ENCODE measurements around the gene CALCOCO2.

The CALCOCO2 gene

GRCh38 chr17:48873696-48874443, 43.0 kb downstream of the CALCOCO2 start:
- DNase-seq: no peak

DNA sequence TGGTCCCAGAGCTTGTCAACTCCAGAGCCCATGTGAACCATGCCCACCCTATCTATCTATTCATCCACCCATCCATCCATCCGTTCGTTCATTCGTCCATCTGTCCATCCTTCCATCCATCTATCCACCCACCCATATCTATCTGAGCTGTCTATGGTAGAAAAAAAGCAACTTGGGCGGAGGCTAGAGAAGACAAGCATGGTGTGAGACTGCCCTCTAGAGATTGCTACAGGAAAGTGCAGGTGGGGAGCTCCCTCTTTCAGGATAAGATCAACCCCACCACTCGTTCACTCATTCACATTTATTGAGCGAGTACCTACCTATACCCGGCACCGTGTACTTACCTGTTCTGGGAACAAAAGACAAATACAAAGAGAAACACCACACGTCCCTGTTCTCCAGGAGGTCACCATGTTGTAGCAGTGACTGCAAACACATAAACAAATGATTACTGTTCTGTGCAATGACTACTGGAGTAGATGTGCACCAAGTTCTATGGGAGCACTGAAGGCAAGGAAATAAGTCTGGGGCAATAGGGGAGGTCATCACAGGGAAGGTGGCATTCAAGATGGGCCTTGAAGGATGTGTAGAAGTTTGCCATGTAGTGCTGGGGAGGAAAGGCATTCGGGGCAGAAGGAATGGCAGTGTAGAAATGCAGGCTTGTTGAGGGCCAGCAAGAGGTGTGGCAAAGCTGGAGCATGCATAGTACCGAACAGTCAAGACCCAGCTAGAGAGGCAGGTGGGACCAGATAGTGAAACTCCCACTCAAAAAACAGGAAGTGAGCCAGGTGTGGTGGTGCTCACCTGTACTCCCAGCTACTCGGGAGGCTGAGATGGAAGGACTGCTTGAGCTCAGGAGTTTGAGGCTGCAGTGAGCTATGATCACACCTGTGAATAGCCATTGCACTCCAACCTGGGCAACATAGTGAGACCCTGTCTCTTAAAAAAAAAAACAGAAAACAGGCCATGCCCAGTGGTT, 48.4 kb downstream of the CALCOCO2 start:
- DNase-seq: peak; percentile 49

DNA sequence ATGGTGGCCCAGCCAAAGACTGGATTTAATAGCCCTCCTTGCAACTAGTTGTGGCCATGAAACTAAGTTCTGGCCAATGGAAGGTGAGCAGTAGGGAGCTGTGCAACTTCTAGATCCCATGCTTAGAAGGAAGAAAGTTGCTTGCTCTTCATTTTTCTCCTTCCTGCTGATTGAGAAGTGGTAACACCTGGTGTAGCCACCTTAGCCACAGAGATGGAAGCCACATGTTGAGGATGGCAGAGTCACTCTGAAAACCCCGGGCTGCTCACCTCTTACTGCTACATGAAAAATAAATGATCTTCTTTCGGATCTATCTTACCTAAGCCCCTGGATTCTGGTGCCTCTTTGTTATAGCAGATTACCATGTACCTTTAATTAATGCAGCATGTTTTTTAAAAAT, 51.4 kb downstream of the CALCOCO2 start:
- no peak for DNase-seq

DNA sequence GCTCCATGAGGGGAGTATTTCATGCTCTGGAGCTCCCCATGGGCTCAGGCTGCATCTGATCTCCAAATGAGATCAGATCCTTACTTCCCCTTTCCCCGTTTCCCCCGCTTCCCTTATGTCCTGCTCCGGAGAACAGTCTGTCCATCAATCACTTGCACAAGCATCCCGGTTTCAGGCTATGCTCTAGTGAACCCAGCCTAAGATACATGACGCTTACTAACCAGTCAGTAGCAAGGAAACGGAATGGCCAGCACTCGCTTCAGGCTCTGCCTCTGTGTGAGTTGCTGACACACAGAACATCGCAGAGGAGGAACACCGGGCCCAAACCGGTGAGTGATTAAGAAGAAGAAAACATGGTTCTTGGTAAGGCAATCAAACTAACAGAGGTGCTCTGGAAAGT, 52.3 kb downstream of the CALCOCO2 start:
- DNase-seq: no peak

- no peak for DNase-seq
Measured at GRCh38 chr17:48890086-48890485, 59.3 kb downstream of the CALCOCO2 start.

GRCh38 chr17:48892940-48893645, 62.3 kb downstream of the CALCOCO2 start:
- DNase-seq: no peak

DNA sequence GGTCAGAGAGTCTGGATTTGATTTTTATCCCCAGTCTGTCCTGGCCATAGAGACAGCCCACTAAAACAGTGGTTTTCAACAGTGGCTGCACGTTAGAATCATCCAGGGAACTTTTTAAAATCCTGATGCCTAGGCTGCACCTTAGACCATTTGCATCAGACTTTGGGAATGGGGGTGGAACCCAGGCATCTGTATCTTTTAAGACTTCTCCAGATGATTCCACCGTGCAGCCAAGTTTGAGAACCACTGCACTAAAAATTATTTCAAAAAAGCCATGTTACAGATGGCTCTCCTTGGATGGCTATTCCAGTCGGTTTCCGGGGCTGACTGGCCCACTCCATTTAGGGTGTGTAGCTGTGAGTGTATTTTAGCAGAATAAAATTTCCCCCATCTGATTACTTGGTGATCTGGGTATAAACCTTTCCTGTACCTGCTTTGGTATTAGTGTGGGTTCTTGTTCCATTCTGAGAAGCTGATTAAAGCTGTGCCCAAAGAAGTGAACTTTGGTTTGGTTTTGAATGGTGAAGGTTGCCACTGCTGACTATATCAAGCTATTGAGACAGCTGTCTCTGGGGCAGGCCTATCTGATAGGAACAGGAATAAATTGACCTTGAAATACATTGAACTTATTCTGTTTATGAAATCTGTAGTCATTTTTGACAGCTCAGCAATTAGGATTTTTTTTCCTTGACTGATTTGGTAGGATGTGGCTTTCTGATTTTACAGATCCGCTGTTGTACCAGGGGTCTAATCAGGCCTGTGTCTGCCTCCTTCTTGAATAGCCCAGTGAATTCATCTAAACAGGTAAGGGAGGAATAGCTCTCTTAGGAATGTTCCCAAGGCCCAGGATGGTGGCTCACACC, 63.0 kb downstream of the CALCOCO2 start:
- no peak for DNase-seq

DNA sequence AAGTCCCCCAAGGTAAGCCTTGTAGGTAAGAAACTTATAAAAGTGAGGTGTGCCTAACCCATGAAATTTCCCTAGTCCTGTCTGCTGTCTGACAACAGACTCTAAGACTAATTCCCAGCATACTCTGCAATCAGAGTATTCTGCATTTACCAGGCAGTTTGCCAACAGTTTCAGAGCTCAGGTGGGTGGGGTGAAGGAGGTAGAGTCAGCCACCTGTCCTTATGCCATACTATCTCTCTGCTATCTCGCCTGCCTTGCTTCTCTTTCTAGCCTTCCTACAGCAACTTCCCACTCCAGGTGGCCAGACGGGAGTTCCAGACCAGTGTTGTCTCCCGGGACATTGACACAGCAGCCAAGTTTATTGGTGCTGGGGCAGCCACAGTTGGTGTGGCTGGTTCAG, 64.1 kb downstream of the CALCOCO2 start:
- no peak for DNase-seq

DNA sequence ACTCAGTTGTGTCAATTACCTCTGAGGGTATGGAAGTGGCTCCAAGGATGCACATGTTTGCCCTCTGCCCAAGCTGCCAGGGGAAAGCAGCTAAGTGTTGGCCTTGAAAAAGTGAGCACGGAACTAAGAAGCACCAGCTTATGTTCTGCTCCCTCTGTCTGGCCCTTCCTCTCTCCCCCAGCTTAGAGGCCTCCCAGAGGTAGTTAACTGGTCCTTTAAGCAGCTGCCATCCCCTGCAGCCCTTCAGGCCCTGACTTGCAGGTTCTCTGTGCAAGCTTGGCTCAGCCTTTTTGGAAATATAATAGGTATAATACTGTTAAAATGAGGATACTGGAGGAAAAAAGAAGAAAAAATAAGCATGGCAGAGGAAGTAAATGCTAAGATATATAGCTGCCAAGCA, 70.4 kb downstream of the CALCOCO2 start:
- no peak for DNase-seq

GRCh38 chr17:48903401-48903800, 72.6 kb downstream of the CALCOCO2 start:
- no peak for DNase-seq

- no peak for DNase-seq
Measured at GRCh38 chr17:48904428-48904827, 73.6 kb downstream of the CALCOCO2 start.

DNA sequence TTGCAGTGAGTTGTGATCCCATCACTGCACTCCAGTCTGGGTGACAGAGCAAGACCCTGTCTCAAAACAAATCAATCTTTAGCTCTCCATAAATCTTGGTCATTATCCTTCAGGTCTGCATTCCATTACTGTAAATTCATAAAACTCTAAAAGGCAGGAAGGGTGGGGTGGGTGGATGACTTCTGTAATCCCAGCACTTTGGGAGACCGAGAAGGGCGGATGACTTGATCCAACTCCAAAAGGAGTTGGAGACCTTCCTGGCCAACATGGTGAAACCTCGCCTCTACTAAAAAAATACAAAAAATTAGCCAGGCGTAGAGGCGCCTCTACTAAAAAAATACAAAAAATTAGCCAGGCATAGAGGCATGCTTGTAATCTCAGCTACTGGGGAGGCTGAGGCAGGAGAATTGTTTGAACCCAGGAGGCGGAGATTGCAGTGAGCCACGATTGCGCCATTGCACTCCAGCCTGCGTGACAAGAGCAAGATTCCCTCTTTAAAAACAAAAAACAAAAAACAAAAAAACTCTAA, 75.2 kb downstream of the CALCOCO2 start:
- DNase-seq: no peak

DNA sequence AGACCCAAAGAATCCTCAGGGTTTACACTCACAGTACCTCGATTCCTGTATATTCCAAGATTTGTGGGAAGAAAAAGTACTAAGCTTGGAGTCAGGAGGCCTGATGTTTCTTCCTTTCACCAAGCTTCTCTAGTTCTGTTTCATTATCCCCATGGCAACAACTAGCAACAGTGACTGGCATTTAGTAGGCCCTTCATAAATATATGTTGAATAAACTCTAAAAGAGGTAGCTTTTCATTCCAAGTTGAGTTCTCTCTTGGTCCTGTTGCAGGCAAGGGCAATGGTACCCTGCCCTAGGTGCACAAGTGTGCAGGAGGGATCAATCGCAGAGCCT, 76.8 kb downstream of the CALCOCO2 start:
- peak; percentile 51 for DNase-seq

- peak; percentile 59 for DNase-seq
Measured at GRCh38 chr17:48908047-48908843, 77.4 kb downstream of the CALCOCO2 start, which contains the start of gene UBE2Z. Gene UBE2Z, plus strand, starts transcription at chr17:48908407. Its CDS starts 97 bp downstream, at chr17:48908504.

DNA sequence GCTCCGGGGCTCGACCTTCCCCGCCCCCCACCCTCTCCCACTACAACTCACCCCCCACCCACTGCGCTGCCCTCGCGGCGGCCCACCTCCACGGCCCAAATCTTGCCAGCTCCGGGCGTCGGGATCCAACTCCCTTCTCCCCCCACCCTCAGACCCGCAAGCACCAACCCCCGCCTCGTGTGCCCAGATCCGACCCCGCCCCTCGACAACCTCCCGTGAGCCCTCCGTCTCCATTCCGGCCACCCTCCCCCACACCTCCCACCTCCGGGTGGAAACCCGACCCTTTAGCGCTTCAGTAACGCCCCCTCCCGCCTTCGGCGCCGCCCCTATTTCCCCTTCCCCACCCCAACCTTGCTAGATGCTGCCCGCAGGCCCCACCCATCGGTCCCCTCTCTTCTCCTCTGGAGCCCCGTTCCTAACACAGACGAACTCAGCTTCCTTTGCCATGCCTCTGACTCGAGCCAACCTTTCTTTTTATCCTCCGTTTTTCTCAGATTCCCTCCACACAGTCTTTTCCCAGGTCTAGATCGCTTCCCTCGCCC, 78.1 kb downstream of the CALCOCO2 start:
- no peak for DNase-seq

DNA sequence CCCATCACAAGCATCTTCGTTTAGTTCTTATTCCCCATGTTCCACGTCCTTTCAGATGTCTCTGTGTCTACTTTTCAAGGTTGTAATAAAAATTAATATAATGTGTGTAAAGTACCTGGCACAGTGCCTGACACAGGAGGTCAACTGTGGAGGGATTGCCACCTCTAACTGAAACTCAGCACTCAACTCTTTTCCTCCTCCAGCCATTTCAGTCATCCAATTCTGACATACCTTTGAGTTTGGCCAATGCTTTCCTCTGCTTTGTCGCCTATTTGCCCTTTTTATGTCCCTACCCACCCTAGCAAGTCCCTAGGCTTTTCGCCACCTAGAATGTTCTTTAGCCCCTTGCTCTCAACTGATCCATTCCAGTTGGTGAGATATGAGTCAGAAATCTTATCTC, 78.9 kb downstream of the CALCOCO2 start:
- no peak for DNase-seq

DNA sequence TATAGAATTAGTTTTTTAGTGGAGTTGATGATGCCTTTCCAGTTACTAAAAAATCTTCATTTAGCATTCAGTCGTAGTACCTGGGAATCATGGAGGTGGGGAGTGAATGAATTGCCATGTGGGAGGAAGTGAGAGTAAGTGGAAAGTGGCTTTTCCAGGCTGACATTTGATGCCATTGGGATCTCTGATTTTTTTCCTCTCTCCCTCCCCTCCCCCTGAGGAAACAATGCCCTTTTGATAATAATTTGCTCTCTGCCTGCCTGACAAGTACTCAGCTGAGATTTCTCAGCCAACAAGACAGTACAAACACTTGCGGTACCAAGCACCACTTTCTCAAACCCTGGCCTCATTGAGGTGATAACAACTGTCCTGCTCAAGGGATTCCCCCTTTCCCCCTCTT, 79.5 kb downstream of the CALCOCO2 start:
- no peak for DNase-seq

- no peak for DNase-seq
Measured at GRCh38 chr17:48912476-48912875, 81.6 kb downstream of the CALCOCO2 start.
